CD4-positive, alpha-beta T cell treated with Interleukin-17A for 4 hours (primary cell): ENCODE data around the gene INTS1.

Source experiments
- DNase-seq: peaks from one replicate; pipeline ENCODE4 v3.0.0-alpha.2; 2020; ENCODE audit warnings: mixed read lengths

Gene INTS1

DNA sequence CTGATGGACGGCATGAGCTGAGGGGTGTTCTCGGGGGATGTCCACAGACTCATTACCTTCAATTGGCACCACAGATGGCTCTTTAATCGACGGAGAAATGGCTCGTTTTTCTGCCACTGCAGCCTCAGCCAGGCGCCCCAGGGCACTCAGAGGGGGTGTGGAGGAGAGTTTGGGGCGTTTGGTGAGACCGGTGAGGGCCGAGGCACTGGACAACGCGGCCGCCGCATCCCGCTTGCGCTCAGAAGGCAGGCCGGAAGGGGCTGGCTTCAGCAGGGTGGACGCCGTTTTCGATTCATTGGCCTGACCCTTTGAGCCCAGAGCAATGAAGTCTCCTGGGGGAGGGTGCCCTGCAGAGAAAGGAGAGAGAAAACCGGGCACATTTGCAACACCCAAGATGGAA lies 1.3 kb downstream of the INTS1 start:
- DNase-seq = no peak

DNA sequence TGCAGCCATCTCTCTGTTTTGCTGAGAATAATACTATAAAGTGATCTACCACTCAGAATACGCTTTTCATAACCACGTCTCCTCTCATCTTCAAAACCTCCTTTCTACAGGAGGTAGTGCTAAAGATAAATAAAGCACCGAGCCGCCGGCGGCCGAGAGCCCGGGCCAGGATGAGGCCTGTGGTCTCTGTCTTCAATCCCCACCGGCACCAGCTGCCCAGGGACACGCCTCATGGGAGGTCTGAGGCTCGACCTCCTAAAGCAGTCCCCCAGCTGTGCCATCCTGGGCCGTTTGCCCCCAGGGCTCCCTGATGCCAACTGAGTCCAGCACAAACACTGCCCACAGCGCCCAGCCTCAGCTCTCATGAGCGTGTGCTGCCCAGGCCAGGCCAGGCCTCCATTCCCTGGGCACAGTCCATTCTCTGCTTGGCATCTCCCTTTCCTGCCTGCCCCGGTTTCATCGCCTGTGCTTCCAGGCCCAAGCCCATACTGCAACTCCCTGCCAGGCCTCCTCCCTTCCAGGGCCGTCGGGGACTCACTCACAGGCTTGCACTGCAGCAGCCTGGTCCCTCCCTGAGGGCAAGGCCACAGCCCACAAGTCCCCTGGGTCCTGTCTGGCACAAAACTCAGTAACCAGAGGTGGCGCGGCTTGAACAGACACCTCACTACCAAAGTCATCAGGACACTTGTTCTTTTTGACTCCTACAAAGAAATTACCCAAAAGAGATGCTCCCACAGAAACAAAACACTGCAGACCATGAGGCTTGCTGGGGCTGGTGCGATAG lies 2.5 kb downstream of the INTS1 start:
- no peak for DNase-seq

- no peak for DNase-seq
These were observed 4.0 kb downstream of the INTS1 start for GRCh38 chr7:1500064-1500807.

- no peak for DNase-seq
These were observed 4.7 kb downstream of the INTS1 start for GRCh38 chr7:1499367-1500029.

- DNase-seq = no peak
These were observed 5.6 kb downstream of the INTS1 start for GRCh38 chr7:1498370-1499305.

- no peak for DNase-seq
These were observed 6.8 kb downstream of the INTS1 start for GRCh38 chr7:1497293-1497927.

DNA sequence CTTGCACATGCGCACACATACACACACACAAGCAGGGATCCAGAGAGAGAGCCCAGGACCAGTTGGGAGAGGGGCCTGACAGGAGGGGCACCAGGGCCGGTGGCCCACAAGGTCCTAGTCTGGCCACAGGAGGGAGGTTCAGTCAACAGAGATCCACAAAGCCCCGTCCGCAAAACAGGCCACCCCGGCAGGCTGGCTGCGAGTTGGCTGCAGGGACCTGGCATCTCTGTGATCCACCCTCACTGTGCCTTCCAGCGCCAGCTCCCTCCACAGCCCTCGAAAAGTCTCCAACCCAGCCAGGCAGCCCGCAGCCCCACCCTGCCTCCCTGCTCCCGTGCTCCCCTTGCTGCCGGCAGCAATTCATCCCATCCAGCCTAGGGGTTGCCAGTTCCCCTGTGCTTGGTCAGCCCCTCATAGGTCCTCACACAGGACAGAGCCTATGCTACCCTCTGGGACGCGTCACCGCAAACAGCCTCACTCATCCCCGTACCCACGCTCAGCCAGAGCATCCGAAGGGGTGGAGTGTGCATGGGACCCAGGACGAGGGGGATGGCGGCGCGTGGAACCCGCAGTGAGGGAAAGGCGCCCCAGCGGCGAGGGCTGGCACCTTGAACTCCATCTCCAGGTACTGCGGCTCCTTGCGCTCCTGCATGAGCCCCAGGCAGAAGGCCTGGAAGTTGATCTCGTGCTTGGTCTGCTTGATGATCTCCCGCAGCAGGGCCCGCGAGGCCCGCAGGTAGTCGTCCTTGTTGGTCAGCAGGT lies 7.5 kb downstream of the INTS1 start:
- DNase-seq = no peak

- no peak for DNase-seq
These were observed 8.5 kb downstream of the INTS1 start for GRCh38 chr7:1495564-1496242.

- DNase-seq = no peak
These were observed 9.2 kb downstream of the INTS1 start for GRCh38 chr7:1494866-1495563.

- DNase-seq = no peak
These were observed 9.7 kb downstream of the INTS1 start for GRCh38 chr7:1494447-1494846.

GRCh38 chr7:1493571-1493970 lies 10.6 kb downstream of the INTS1 start:
- DNase-seq = no peak

DNA sequence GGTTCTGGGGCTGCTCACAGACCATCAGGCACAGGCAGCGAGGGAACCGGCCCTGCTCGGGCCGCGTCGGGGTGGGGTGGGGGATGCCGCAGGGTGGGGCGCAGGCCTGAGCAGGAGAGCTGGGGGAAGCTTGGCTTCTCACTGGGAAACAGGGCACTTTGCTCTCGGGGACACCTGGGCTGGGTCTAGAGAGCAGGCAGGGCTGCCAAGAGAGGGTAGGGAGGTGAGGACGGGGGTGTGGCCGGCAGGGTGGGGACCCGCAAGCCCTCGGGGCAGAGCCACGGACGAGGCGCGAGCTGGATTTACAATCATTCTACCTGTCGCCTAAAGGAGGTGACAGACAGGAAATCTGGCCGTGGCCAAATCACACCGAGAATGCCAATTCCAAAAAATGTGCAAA lies 11.1 kb downstream of the INTS1 start:
- no peak for DNase-seq

DNA sequence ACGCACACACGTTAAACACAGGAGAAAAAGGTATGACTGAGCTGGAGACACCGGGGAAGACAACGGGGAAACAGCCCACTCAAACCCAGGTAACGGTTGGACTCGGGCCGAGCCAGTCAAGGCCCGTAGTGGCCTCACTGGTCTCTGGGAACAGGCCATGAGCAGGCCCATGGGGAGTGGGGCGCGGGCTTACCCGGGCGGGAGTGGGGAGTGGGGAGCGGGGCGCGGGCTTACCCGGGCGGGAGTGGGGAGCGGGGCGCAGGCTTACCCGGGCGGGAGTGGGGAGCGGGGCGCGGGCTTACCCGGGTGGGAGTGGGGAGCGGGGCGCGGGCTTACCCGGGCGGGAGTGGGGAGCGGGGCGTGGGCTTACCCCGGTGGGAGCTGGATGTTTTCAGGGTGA lies 11.5 kb downstream of the INTS1 start:
- no peak for DNase-seq

- no peak for DNase-seq
These were observed 12.0 kb downstream of the INTS1 start for GRCh38 chr7:1492221-1492620.

DNA sequence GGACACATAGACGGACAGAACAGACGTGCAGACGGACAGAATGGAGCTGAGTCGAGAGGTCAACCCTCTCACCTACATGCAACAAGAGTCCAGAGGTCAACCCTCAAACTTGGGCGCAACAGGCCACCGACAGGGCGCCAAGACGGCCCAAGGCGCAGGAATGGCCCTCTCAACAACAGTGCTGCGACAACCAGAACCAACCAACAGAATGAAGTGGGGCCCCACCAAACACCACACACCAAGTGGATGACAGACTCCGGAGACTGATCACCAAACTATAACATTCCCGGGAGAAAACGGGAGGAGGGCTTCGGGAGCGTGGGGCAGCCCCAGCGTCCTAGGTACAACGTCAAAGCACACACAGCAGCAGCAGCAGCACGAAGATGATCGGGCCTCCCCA lies 13.4 kb downstream of the INTS1 start:
- no peak for DNase-seq

DNA sequence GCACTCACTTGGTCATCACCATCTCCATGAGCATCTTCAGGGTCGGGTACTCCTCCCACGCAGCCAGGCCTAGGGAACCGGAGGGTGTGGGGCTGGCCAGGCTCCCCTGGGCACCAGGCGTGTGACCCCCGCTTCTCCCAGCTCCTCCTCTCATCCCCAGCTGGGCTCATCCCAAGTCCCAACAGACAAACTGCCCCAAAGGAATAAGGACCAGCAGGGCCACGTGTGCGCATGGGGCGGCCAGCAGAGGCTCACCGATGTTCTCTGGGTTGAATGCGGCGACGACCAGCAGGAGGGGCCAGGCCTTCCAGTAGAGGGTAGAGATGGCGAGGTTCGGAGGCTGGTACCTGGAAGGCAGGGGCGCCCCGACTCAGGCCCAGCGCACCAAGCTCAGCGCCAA lies 14.9 kb downstream of the INTS1 start:
- no peak for DNase-seq

- DNase-seq = no peak
These were observed 16.2 kb downstream of the INTS1 start for GRCh38 chr7:1488016-1488415.

GRCh38 chr7:1487466-1487865 lies 16.7 kb downstream of the INTS1 start:
- DNase-seq = no peak

GRCh38 chr7:1486571-1486970 lies 17.6 kb downstream of the INTS1 start:
- DNase-seq = no peak

DNA sequence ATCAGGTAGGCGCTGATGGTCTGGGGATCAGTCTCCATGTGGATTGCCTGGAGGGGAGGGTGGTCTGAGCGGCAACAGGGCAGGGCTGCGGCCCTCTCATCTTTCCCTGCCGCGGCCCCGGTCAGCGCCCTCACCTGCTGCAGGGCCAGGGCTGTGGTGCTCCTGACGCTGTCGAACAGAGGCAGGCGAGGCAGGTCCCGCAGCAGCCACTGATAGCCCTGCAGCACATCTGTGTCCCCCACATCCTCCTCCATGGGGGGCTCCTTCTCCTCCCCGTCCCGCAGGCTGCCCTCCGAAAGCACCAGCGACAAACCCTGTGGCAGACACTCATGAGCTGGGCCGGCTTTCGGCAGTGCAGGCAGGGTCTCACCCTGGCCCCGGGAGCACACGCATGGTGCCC lies 19.0 kb downstream of the INTS1 start:
- no peak for DNase-seq
